WERI-Rb-1 (cell line): ENCODE results near the gene TMEM106B.
"Not testable (repeated sequence)": the region's sequence is repeated elsewhere in the genome, so short reads cannot be mapped to it uniquely, and the experiment has no call there.

Experiments used
- DNase-seq: peaks from one replicate; pipeline ENCODE4 v3.0.0-alpha.2; 2020
- H3K27ac ChIP-seq: fragments of 250-450 bp; sonication (Bioruptor Pico); 2 replicates; pipeline ENCODE4 v1.5.1; 2020; ENCODE audit warnings: mild to moderate bottlenecking, moderate library complexity
- H3K27me3 ChIP-seq: fragments of 250-450 bp; sonication (Bioruptor Pico); 2 replicates; pipeline ENCODE4 v1.5.1; 2021; ENCODE audit warnings: mild to moderate bottlenecking, low read depth, moderate library complexity; ENCODE audit not compliant: insufficient read depth, severe bottlenecking
- H3K36me3 ChIP-seq: fragments of 250-450 bp; sonication (Bioruptor Pico); 2 replicates; pipeline ENCODE4 v1.5.1; 2020; ENCODE audit warnings: mild to moderate bottlenecking, moderate library complexity
- H3K4me3 ChIP-seq: 2 replicates; pipeline ENCODE4 v1.5.1; 2011; ENCODE audit warnings: low read depth, mild to moderate bottlenecking, control low read depth, low read length
- H3K9me3 ChIP-seq: fragments of 250-450 bp; sonication (Bioruptor Pico); 2 replicates; pipeline ENCODE4 v1.5.1; 2021; ENCODE audit warnings: mild to moderate bottlenecking, moderate library complexity; ENCODE audit not compliant: severe bottlenecking
- TF ChIP-seq, protein P1 (sequence below): IDR thresholded peaks from 2 replicates; pipeline ENCODE4 v1.5.1; 2011; ENCODE audit warnings: low read depth, mild to moderate bottlenecking, control low read depth, inconsistent platforms, low read length

The TMEM106B gene

DNA sequence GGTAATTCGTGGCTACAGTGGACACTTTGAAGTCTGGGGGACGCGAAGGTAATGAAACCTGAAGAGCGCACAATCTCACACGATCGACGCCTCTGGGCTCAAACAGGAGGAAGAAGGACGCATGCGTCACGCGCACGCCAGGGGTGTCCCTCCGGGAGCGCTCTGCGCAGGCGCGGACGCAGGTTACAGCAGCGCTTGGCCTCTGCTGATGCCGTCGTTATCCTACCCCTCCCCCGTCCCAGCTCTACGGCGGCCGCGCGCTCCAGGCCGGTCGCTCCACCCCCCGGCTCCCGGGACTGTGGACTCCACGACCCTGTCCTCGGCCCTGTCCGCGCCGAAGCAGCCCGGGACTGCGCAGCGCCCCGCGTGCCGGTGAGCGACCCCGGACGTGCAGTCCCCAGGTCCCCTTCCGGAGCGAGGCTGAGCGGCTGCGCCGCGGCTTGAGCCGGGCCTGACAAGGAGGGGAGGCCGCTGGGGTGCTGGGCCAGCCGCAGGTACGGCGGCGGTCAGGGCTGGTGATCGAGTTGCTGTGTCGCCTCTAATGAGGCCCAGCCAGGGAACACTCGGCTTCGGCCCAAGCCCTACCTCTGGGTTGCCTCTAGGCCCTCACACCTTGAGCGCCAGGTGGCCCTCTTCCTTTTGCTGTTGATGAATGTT lies at the start of gene TMEM106B:
TSS of gene TMEM106B (plus strand) at position 241 of the 657 bp plus-strand sequence. CDS start 3,517 bp downstream, outside the sequence.
- Histone ChIP-seq H3K27ac (peak within 1 kb of the TSS; percentile 95), H3K4me3 (peak within 1 kb of the TSS; percentile 71), H3K27me3 (no peaks in the 10 kb centered on the region), H3K9me3 (no peaks in the 10 kb centered on the region), H3K36me3 (no peaks in the 10 kb centered on the region; the same call in 1 of the 2 replicates)
- TF ChIP-seq, protein P1, sequence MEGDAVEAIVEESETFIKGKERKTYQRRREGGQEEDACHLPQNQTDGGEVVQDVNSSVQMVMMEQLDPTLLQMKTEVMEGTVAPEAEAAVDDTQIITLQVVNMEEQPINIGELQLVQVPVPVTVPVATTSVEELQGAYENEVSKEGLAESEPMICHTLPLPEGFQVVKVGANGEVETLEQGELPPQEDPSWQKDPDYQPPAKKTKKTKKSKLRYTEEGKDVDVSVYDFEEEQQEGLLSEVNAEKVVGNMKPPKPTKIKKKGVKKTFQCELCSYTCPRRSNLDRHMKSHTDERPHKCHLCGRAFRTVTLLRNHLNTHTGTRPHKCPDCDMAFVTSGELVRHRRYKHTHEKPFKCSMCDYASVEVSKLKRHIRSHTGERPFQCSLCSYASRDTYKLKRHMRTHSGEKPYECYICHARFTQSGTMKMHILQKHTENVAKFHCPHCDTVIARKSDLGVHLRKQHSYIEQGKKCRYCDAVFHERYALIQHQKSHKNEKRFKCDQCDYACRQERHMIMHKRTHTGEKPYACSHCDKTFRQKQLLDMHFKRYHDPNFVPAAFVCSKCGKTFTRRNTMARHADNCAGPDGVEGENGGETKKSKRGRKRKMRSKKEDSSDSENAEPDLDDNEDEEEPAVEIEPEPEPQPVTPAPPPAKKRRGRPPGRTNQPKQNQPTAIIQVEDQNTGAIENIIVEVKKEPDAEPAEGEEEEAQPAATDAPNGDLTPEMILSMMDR: peak; percentile 39
- DNase-seq: peak; percentile 96

DNA sequence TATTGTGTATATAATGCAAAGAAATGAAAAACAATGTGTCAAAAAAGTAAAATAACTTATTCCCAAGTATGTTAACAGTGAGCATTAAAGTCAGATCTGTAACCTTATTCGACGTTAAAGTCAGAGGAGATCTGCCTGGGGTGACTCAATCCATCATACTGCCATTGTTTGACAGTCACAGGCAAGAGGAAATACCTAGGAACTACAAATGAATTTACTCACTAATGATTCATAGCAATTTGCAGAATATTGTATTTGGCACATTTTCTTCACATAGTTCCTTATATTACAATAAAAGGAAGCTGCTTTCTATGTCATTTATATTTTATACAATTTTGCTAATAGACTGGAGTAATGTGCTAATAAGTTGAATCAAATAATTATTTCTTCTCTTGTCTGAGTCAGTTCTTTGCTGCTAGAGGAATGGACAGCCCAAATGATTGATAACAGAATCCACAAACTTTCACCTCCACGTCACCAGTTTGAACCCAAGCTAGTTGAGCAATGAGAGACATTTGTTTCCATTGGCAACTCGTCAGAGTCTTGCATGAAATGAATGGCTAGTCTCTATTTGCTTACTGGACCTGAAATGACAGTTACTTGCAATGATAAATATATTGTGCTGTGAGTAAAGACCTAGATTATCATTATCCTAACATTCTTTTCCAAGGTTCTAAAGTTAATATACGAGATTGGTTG lies 48.5 kb upstream of the TMEM106B start:
- Histone ChIP-seq H3K36me3 (no peaks in the 10 kb centered on the region), H3K27ac (no peak overlapping the region)
- DNase-seq: no peak

DNA sequence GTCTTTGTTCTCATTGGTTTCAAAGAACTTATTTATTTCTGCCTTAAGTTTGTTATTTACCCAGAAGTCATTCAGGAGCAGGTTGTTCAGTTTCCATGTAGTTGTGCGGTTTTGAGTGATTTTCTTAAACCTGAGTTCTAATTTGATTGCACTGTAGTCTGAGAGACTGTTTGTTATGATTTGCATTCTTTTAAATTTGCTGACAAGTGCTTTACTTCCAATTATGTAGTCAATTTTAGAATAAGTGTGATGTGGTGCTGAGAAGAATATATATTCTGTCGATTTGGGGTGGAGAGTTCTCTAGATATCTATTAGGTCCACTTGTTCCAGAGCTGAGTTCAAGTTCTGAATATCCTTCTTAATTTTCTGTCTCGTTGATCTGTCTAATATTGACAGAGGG lies 43.0 kb upstream of the TMEM106B start:
- H3K36me3 ChIP-seq, H3K9me3 ChIP-seq, H3K27me3 ChIP-seq, H3K27ac ChIP-seq, H3K4me3 ChIP-seq, DNase-seq: not testable (repeated sequence)

More for the DNA sequence above, 48.5 kb upstream of the TMEM106B start:
- Histone ChIP-seq H3K9me3 (no peaks in the 10 kb centered on the region), H3K27me3 (no peaks in the 10 kb centered on the region), H3K4me3 (no peak overlapping the region)
- TF ChIP-seq, protein P1: no peak

DNA sequence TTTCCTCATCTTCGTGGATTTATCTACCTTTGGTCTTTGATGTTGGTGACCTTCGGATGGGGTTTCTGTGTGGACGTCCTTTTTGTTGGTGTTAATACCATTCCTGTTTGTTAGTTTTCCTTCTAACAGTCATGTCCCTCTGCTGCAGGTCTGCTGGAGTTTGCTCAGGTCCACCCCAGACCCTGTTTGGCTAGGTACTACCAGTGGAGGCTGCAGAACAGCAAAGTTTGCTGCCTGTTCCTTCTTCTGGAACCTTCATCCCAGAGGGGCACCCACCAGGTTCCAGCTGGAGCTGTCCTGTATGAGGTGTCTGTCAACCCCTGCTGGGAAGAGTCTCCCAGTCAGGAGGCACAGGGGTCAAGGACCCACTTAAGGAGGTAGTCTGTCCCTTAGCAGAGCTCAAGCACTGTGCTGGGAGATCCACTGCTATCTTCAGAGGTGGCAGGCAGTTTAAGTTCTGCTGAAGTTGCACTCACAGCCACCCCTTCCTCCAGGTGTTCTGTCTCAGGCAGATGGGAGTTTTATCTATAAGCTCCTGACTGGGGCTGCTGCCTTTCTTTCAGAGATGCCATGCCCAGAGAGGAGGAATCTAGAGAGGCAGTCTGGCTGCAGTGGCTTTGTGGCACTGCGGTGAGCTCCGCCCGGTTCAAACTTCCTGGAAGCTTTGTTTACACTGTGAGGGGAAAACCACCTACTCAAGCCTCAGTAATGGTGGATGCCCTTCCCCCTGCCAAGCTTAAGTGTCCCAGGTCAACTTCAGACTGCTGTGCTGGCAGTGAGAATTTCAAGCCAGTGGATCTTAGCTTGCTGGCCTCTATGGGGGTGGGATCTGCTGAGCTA lies 40.9 kb upstream of the TMEM106B start:
- DNase-seq, H3K27me3 ChIP-seq, H3K4me3 ChIP-seq, H3K36me3 ChIP-seq, H3K27ac ChIP-seq, H3K9me3 ChIP-seq: not testable (repeated sequence)

DNA sequence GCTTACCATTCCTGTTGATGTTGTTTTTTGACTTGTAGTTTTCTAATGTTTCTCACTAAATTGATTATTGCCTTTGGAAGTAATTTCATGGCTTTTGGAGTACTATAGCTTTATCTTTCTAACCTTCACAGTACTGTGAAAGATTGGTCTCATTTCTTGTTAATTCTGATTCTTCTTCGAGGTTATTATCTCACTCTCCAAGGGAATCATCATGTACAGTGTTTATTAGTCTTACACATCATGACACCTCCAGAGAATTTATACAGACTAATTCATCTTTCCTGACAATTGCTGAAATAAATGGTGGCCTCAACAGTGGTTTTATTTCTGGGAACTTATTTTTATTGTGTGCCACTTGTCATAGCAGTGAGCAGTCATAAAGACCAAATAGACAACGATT lies 37.4 kb upstream of the TMEM106B start:
- H3K27ac ChIP-seq: no peak overlapping the region
- DNase-seq: no peak
- H3K4me3 ChIP-seq: no peak overlapping the region
- no peaks in the 10 kb centered on the region for H3K36me3 ChIP-seq
- TF ChIP-seq, protein P1: no peak
- H3K27me3 ChIP-seq: no peaks in the 10 kb centered on the region
- H3K9me3 ChIP-seq: no peaks in the 10 kb centered on the region

DNA sequence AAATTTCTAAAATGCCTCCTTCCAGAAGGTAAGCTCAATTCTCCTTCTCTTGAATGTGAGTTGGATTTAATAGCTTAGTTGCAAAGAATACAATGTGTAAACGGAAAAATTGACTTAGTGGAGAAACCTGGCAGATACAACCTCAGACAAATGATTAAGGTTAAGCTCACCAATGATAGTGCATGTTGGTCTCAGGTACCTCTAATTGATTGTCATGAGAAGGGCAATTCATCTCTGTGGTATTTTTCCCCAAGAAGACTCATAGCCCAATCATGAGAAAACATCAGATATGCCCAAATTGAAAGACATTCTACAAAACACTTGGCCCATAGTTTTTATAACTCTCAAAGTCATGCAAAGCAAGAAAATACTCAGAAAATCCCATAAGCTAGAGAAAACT lies 36.2 kb upstream of the TMEM106B start:
- H3K4me3 ChIP-seq: no peak overlapping the region
- DNase-seq: no peak
- H3K27me3 ChIP-seq: no peaks in the 10 kb centered on the region
- H3K27ac ChIP-seq: no peak overlapping the region
- TF ChIP-seq, protein P1: no peak
- H3K9me3 ChIP-seq: no peaks in the 10 kb centered on the region
- no peaks in the 10 kb centered on the region for H3K36me3 ChIP-seq
